ENCODE measurements around the gene HNRNPU.

- no peak for TF ChIP-seq CTCF (IDR thresholded peaks at IDR 0.05 in 8 of 11, conservative IDR thresholded peaks at IDR 0.05 in 3 of 11)
- no peak for TF ChIP-seq POLR2A (IDR thresholded peaks at IDR 0.05)
Observed at GRCh38 chr1:244800821-244801220, 63.5 kb downstream of the HNRNPU start.

Measured in spleen (tissue), 7 donors.